A204.1 (cell line): Measurements from ENCODE around the gene ARHGDIB.

Source experiments
- FAIRE-seq: peaks from 2 replicates; lab custom pipeline; 2012; peaks lifted over from hg19 to GRCh38; lab: Jason Lieb, UNC

Gene ARHGDIB

DNA sequence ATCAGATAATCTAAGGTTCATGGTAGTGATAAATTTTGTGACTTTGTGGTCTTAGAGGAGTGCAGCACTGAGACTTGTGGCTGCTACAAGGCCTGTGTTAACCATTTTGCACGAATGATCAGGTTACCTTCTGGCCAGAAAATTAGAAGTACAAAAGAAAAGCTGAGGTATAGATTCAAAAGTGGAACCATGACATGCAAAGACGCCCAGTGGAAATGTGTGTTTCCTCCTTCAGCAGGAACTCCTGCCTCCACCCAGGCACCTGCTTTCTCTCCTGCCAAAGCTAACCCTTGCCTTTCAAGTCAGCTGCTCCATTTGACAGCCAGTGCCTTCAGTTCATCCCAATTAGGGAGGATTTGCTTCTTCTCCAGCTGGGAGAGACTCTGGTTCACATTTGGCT is 21.6 kb upstream of the ARHGDIB start:
- no peak for FAIRE-seq

DNA sequence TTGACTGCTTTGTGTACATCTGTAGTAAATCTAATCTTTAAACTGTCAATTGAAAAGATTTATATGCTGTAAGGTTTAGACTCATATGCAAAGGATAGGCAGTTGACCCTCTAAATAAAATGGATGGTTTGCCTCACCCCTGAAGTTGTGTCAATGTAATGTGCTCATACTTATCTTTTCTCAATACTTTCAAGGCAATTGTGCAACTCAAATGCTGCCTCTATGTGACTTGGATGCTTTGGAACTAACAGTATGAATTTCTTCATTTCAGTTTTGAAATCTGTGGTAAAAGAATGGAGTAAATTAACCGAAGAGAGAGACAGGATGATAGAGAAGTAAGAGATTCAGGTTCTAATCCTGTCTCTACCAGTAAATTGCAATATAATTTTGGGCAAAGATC is 21.2 kb upstream of the ARHGDIB start:
- FAIRE-seq = no peak

DNA sequence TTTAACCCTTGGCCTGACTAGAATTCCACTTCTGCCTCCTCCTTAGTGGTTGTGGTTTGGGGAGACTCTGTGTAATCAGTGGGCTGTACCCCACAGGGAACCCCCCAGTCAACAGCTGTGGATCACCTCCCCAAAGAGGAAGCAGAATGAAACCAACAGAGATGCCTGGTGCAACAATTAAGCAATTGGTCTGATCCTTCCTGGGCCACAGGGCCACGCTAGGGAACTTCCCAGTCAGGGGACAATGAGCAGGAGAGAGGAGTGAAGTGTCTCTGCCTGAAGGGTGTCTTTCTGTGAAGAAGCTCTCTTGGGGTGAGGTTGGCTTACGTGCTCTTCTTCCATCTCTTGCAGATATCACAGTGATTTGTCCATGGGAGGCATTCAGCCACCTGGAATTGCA is 19.6 kb upstream of the ARHGDIB start:
- FAIRE-seq = no peak

DNA sequence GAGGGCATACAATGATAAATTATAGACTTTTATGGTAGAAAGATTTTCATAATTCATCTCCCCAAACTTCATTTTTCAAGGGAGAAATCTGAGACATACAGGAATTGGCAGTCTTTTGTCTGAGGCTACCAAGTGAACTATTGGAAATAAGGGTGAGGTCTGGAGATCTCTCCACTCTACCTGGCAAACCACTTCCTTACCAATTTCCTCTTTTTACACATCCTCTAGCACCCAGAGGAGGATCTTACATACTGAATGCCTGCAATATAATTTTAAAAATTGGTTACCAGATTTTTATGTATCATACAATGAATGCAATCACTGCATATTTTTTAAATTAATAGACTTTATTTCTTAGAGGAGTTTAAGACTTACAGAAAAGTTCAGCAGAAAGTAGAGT is 18.1 kb upstream of the ARHGDIB start:
- FAIRE-seq = no peak

DNA sequence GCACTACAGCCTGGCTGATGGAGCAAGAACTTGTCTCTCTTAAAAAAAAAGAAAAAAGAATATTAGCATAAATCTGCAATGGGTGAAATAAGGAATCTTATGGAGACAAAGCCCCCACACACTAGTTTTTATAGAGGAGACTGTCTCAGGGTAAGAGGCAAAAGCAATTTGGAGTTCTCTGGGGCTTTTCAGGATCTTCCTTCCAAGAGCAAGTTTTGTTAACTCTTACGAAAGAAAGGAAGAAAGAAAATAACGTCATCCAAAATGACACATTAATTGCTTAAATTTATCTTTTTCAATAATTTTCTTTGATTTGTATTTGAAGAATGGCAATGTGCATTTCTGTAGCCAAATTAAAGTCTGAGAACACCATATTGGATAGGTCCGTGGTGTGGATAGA is 15.3 kb upstream of the ARHGDIB start:
- FAIRE-seq = no peak

DNA sequence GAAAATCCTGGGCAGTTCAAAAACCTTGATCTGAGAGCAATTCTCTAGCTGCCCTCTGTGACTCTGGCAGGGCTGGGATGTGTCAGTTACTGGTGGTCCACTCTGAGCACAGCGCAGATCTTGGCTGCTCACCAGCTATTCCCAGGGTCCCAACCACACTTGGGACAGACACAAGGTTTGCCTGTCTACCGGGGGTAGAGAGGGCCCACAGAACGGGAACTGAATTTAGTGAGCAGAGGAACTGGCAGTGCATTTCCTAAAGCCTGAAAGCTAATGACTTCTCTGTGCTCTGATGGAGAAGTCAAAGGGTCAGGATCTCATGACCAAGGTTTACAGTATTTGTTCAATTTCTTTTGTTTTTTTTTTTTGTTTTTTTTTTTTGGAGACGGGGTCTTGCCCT is 14.1 kb upstream of the ARHGDIB start:
- no peak for FAIRE-seq

DNA sequence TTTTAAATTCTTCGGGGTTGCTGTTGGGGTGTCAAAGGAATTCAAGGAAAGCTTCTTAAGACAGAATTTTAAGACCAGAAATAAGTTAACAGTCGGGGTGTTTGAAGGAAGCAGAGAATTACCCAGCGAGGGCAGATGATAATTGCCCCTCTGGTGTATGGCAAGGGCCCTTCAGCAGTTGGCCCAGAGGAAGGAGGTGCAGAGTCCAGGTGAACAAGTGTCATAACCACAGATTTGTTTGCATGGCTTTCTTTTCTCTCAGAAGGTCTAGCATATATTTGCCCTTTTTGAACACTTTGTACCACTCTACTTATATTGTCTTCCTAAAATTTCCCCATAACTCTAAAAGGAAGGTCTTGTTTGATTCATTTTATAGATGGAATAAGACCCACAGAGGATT is 13.2 kb upstream of the ARHGDIB start:
- no peak for FAIRE-seq

DNA sequence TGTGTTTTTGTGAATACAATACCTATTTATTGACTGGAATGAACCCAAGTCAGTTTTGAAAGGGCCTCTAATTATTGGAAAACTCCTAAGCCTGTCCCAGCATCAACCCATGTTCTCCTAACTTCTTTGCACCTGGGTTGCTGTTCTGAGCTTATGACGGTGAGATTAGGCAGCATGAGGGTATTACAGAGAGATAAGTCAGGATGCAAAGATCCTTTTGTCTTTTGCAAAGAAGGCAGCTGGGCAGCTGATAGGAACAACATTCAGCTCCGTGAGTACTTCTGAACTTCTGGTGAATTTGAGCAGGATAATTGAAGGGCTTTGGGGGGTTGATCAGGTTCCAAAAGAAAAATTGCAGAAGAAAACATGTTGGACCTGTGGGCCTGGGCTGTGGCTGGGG is 11.4 kb upstream of the ARHGDIB start, which contains the start of gene PDE6H:
Gene PDE6H (plus strand): TSS at position 227 of the 400 bp plus-strand sequence. CDS start 4,971 bp downstream, outside the sequence.
- no peak for FAIRE-seq

DNA sequence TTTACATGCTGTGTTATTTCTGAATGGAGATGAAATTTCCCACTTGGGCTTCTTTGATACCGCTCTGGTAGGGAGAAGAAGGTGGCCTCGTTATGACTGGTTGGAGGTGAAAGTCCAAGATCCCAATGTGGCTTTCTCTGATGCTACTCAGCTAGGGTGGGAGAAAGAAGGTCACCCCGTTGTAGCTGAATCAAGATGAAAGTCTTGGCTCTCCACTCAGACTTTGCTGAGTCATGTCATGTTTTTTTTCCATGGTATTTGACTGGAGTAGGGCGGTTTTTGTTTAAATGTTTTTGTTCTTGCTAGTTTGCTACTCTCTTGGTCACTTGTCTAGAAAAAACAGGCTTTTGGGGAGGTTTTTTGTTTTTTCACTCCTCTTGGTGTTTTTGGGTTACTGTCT is 9.1 kb upstream of the ARHGDIB start:
- no peak for FAIRE-seq

DNA sequence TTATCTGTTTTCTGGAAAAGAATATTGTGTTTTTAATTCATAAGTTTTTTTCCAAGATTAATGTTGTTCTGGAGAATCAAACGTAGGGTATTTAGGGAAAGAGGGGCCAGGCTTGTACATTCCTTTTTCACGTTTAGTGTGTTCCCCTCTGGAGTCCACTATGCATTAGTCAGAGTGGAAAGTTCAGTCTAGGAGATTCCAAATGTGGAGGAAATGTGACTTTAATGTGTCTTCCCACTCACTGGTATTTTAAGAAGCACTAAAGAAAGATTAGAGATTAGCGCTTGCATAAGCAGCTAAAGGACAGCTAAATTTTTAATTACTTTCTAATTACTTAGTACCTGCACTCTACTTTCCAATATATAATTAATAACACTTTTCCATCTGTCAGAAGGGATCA is 7.1 kb upstream of the ARHGDIB start:
- FAIRE-seq = no peak

DNA sequence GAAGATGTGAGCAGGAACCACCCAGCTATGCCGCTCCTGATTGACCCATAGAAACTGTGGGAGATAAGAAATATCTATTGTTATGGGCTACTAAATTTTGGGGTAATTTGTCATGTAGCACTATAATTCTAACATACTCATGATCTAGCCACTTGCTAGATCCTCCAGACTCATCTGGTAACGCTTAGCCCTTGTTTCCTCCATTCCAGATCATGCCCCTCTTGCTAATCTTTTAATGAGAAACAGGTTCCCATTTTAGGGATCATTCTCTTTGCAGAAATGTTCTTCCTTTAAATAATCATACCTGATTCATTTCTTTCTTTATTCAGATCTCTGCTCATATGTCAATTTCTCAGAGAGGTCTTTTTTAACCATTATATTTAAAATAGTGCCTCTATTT is 3.8 kb upstream of the ARHGDIB start:
- FAIRE-seq = no peak

DNA sequence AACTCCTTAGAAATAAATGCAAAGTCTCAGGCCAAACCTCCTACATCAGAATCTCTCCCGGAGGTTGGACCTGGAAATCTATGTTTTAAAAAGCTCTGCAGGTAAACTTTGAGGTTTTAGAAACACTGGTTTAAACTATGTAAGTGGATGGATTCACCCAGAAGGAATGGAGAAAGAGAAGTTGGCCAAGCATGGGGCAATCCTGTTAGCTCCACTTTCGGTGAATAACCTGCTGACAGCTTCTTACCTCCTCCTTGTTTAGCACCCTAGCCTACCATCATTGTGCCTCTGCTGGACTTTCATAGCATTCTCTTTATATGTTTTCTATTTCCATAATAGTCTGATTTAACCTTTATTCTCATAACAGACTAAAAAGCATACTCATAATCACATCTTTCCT is 3.0 kb upstream of the ARHGDIB start:
- FAIRE-seq = no peak

DNA sequence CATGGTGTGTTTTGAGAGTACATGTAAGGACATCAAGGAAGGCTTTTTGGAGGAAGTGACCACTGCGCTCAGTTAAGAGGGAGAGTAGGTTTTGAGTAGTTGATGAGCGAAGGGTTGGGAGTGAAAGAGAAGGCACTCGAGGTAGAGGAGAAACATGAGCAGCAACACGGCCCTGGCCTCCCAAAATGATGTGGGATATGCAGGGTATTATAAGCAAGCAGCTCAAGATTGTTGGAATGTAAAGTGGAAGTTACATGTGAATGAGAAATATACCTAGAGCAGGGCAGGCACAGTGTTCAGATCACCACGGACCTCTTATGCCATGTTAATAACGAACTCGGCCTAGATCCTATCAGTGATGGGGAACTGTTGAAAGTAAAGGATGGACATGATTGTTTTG is 2.1 kb upstream of the ARHGDIB start:
- no peak for FAIRE-seq

DNA sequence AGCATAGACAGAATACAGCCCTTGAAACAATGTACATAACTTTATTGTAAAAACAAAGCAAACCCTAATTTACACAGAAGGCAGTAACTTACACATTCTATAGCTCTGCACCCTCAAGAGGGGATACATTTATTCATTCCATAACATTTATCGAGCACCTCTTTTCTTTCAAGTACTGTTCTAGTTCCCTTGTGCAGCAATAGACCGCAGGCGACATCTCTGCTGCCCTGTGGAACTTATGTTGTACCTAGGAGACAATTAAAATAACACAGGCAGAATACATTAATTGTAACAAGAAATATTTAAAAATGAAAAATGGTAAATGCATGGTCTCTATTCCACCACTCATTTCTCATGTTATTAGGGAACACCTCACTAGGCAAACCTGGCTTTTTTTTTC is 1.4 kb upstream of the ARHGDIB start:
- no peak for FAIRE-seq

DNA sequence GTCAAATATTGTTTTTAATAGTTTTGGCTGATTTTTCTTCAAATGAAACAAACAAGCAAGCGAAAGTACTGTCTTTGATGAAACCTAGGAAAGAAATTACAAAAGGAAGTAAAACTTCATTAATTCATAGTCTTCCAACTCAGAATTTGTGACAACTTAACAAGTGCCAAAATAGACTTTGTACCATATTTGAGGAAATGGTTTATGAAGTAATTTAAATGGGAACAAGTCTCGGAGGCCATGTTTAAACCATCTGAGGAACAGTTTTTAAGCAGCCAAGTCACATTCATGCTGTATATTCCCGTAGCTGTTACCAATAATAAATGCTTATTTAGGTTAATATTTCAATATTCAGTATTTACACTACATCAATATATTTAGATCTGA is 745 bp upstream of the ARHGDIB start:
- FAIRE-seq = no peak

DNA sequence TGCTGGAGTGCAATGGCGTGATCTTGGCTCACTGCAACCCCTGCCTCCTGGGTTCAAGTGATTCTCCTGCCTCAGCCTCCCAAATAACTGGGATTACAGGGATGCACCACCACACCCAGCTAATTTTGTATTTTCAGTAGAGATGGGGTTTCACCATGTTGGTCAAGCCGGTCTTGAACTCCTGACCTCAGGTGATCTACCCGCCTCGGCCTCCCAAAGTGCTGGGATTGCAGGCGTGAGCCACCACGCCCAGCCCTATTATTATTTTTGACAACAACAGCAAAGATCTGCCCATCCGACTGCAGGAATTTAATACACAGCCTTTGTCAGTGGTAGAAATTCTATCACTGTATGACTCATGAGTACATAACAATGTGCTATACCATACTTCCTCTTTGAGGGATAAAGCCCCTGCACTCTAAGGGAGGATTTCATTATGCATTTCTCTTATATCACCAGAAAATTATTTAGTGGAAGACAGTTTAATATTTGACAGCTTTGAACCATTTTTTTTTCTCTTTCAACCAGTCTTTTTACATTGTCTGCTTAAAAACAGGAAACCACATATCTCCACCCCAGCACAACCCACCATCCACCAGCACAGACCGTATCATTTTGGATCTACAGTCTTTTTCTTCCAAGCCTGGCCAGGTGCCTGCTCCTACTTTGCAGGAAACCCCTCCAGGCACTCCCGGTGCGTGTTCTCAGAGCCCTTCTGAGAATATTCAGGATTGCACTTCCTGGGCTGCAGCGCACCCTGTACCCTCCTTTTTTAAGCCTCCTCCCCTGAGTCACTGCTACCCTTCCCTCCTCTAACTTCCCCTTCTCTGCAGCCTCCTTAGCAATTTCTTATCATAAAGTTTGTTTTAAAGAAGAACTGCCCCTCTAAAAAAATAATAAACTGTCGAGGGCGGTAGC is 594 bp downstream of the ARHGDIB start:
- FAIRE-seq = no peak

DNA sequence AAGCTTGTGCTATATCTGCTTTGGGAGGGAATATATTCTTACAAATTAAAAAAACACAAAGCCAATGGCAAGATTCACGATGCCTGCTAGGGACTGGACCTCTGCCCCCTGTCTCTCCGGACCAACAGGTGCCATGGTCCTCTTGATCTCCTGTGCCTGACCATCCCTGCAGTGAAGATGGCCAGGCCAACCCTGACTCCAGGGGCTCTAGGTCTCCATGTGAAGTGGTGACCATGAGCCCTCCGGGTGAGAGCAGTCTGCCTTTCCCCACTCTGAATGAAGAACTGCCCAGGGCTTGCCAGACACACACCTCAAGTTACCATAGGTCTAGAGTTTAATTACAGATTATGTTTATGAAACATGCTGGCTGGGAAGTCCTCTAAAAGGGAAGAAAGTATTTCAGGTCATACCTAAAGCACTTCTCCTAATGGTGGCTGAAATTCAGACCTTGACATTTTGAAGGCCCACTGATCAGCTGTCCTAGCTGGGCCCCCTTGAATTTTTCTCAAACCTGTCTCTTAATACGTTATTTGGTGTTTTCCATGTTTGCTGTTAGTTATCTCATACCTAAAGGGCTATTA is 1.4 kb downstream of the ARHGDIB start:
- FAIRE-seq = no peak

DNA sequence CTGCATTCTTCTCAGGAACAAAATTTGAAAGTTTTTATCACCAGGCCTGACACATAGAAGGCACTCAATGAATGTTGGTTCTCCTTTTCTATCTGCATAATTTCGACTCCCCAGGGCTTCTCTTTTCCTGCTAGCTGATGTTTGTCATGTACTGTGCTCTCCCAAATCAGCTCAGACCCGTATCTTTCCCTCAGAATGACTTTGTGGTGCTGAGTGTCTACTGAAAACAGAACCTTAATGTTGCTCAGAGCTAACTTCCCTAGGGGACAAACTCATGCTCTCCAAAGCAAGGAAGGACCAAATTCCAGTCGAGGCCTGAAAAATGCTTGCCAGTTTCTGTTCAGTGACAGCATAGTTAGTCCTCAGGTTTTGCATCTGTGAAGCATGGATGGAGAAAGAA is 1.9 kb downstream of the ARHGDIB start:
- FAIRE-seq = no peak

DNA sequence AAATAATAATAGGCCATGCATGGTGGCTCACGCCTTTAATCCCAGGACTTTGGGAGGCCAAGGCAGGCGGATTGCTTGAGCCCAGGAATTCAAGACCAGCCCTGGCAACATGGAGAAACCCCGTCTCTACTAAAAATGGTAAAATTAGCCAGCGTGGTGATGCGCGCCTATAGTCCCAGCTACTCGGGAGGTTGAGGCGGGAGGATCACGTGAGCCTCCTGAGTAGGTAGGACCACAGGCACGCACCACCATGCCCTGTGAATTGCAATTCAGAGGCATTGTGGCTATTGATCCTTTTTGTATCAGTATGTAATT is 2.3 kb downstream of the ARHGDIB start:
- FAIRE-seq = no peak

DNA sequence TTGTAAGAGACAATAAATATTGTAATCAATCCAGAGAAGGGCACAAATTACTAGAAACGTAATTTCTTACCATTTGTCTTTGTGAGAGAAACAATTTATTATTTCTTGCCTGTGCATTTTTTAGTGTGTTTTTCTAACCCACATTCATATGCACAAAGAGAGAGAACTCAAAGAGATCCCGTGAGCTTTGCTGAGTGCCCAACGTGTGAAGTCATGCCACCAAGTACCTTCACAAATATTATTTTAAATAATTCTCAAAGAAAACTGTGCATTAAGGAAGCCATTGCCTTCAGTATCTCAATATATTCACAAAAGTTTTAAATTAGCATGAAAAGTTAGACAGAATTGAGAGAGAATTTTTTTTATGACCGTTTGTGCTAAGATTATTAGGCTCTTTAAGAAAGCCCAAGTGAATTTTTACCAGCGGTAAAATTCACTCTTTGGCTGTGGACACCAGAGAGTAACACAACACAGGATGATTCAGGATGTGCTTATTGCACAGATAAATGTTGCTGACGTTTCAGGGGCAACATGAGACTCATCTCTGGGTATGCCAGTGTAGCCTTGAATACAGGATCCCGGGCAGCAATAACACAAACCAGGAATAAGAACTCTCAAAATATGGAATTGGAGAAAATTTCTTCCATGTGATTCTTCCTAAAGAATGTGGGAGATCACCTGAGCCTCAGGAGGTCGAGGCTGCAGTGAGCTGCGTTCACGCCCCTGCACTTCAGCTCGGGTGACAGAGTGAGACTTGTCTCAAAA is 2.9 kb downstream of the ARHGDIB start:
- FAIRE-seq = no peak

DNA sequence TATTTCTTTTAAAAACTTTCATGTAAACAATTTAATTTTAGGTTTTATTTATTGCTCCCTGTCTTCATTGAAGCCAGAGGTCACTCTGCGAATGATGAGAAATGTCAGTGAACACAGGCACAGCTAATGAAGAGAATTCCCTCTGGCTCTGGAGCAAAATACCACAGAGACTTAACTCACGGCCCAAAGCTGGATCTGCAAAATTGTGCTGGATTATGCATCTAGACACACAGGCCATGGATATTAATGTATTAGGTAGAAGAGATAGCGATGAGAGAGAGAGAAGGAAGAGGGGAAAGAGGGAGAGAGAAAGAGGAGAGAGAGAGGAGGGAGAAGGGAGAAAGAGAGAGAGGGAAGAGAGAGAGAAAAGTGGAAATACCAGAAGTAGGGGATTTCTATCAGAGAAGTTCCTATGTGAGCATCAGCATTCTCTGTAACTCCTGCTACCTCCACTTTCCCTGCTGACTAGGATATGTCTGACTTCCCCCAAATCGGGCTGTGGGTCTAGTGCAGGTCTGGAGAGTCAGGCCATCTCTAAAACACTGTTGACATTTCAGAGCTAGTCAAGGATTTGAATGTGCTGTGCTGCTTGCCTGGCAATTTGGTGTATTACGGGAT is 3.7 kb downstream of the ARHGDIB start:
- no peak for FAIRE-seq

DNA sequence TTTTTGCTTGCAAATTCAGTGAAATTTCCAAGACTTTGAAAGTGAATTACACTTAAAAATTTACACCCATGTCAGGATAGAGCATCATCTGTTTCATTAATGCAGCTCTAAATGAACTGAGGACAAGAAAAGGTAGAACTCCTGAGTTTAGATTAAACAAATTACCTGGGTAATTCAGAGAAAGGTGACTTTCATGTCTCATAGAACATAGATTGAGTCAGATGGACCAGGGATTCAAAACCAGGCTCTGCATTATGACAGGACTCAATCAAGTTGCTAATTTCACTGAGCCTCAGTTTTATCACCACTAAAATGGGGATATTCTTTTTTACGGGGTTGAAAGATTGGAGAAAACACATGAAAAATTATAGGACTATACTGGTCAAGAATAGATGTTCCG is 4.5 kb downstream of the ARHGDIB start:
- no peak for FAIRE-seq
